Measurements from ENCODE around the gene HLF.

DNA sequence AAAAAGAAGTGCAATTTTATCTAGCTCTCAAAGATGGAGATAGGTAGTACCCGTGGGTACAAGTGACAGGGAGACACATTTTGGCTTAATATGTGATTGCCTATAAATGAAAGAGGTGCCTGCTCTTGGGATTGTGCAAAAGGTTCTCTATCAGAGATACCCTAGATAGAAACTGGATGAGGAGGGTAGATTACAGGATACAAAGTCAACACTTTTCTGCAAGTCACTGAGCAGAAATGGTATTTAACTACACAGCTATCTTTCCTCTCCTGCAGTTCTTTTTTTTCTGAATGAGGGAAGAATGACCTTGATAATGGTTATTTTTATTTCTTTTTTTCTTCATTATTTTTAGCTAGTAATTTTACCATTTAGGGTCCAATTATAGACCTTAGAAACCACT is 89.2 kb downstream of the HLF start:
- TF ChIP-seq, protein P1, sequence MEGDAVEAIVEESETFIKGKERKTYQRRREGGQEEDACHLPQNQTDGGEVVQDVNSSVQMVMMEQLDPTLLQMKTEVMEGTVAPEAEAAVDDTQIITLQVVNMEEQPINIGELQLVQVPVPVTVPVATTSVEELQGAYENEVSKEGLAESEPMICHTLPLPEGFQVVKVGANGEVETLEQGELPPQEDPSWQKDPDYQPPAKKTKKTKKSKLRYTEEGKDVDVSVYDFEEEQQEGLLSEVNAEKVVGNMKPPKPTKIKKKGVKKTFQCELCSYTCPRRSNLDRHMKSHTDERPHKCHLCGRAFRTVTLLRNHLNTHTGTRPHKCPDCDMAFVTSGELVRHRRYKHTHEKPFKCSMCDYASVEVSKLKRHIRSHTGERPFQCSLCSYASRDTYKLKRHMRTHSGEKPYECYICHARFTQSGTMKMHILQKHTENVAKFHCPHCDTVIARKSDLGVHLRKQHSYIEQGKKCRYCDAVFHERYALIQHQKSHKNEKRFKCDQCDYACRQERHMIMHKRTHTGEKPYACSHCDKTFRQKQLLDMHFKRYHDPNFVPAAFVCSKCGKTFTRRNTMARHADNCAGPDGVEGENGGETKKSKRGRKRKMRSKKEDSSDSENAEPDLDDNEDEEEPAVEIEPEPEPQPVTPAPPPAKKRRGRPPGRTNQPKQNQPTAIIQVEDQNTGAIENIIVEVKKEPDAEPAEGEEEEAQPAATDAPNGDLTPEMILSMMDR (IDR thresholded peaks at IDR 0.05): no peak
- TF ChIP-seq POLR2A (IDR thresholded peaks at IDR 0.05) (no peak), POLR2AphosphoS5 (IDR thresholded peaks at IDR 0.05) (no peak)
